Nephron (organoid): Measurements from ENCODE around the gene COMMD10.

Experiments used
- H3K27ac Mint-ChIP-seq, 3 experiments: 2 replicates each; pipeline ENCODE4 v1.8.0; 2020; ENCODE audit warnings: mixed read lengths in 3 of 3, mild to moderate bottlenecking in 2 of 3, moderate library complexity in 1 of 3
- H3K27me3 Mint-ChIP-seq: 2 replicates; pipeline ENCODE4 v1.8.0; 2021; ENCODE audit warnings: low read depth, mild to moderate bottlenecking, moderate library complexity, mixed read lengths
- H3K36me3 Mint-ChIP-seq: 2 replicates; pipeline ENCODE4 v1.8.0; 2020; ENCODE audit warnings: low read depth, mixed read lengths
- H3K4me1 Mint-ChIP-seq: 2 replicates; pipeline ENCODE4 v1.8.0; 2020; ENCODE audit warnings: mixed read lengths
- H3K4me3 Mint-ChIP-seq, 3 experiments: 2 replicates each; pipeline ENCODE4 v1.8.0; 2020; ENCODE audit warnings: mild to moderate bottlenecking in 3 of 3, mixed read lengths in 3 of 3, moderate library complexity in 2 of 3
- H3K9me3 Mint-ChIP-seq: 2 replicates; pipeline ENCODE4 v1.8.0; 2020; ENCODE audit warnings: mixed read lengths
- TF ChIP-seq, protein P1 (sequence below), 3 experiments: fragments of 200-600 bp; sonication (generic); IDR thresholded peaks; one replicate each; pipeline ENCODE4 v1.5.0; 2021; ENCODE audit warnings: antibody characterized with exemption in 3 of 3; ENCODE audit not compliant: unreplicated experiment in 3 of 3

Gene COMMD10

DNA sequence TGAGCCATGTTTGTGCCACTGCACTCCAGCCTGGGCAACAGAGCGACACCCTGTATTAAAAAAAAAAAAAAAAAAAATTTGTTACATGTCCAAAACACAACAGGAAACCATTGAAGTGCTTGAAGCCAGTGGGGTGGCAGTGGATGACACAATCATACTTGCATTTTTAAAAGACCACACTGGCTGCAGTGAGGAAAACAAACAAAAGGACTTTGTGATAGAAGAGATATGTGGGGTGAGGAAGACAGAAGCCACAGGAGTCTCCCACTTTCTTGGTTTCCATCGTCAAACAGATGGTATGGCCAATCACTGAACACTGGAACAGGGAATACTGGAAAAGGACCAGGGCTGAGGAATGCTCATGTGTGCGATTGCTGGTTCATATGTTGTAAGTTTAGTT lies 20.9 kb upstream of the COMMD10 start:
- peaks cover 8% of the 10 kb centered on the region for H3K27me3 Mint-ChIP-seq
- no peaks in the 10 kb centered on the region for H3K9me3 Mint-ChIP-seq
- TF ChIP-seq, protein P1, sequence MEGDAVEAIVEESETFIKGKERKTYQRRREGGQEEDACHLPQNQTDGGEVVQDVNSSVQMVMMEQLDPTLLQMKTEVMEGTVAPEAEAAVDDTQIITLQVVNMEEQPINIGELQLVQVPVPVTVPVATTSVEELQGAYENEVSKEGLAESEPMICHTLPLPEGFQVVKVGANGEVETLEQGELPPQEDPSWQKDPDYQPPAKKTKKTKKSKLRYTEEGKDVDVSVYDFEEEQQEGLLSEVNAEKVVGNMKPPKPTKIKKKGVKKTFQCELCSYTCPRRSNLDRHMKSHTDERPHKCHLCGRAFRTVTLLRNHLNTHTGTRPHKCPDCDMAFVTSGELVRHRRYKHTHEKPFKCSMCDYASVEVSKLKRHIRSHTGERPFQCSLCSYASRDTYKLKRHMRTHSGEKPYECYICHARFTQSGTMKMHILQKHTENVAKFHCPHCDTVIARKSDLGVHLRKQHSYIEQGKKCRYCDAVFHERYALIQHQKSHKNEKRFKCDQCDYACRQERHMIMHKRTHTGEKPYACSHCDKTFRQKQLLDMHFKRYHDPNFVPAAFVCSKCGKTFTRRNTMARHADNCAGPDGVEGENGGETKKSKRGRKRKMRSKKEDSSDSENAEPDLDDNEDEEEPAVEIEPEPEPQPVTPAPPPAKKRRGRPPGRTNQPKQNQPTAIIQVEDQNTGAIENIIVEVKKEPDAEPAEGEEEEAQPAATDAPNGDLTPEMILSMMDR (IDR thresholded peaks at IDR 0.05; ENCODE audit: unreplicated experiment in 3 of 3), result no peak
- no peaks in the 10 kb centered on the region for H3K36me3 Mint-ChIP-seq
- no peak overlapping the region for H3K4me3 Mint-ChIP-seq
- peaks cover 5% of the 10 kb centered on the region for H3K4me1 Mint-ChIP-seq
- H3K27ac Mint-ChIP-seq, result no peak overlapping the region

DNA sequence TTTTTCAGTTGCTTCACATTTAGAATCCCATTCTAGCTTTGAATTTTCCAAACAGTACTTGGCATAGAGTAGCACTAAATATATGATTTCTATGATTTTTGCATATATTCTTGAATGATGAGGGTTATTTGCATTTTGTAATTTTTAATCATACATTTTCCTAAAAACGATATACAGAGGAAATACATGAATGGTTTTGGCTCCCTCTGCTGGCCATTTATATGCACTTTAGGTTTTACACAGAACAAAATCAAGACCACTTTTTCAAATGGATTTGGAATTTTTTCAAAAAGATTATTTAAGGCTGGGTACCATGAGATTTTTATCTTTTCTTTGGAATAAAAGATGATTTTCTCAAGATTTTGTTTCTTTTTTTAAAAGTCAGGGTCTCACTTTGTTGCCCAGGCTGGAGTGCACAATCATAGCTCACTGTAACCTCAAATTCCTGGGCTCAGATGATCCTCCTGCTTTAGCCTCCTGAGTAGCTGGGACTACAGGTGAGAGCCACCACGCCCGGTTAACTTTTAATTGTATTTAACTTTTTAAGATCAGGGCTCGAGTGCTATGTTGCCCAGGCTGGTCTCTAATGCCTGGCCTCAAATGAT lies 16.7 kb upstream of the COMMD10 start:
- Mint-ChIP-seq H3K27me3 (peaks cover 8% of the 10 kb centered on the region), H3K9me3 (no peaks in the 10 kb centered on the region), H3K4me1 (peaks cover 5% of the 10 kb centered on the region), H3K27ac (peak overlapping the region in 2 of 3 experiments; percentile 48 to 71), H3K36me3 (no peaks in the 10 kb centered on the region), H3K4me3 (peak overlapping the region in 1 of 3 experiments; percentile 1)
- TF ChIP-seq, protein P1 (IDR thresholded peaks at IDR 0.05; ENCODE audit: unreplicated experiment in 3 of 3), result peak; percentile 80 to 89 (median 87)

DNA sequence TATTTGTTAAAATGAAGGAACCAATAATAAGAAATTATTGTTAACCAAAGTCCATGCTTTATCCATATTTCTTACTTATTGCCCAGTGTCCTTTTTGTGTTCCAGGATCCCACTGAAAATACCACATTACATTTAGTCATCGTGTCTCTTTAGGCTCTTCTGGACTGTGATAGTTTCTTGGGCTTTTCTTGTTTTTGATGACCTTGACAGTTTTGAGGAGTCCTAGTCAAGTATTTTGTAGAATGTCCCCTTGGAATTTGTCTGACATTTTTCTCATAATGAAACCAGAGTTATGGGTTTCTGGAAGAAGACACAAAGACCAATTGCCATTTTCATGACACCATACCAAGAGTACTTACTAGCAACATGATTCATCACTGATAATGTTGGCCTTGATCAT lies 13.6 kb upstream of the COMMD10 start:
- H3K27me3 Mint-ChIP-seq, result peaks cover 3% of the 10 kb centered on the region
- H3K9me3 Mint-ChIP-seq, result no peaks in the 10 kb centered on the region
- TF ChIP-seq, protein P1 (IDR thresholded peaks at IDR 0.05; ENCODE audit: unreplicated experiment in 3 of 3), result no peak
- H3K36me3 Mint-ChIP-seq, result no peaks in the 10 kb centered on the region
- H3K4me3 Mint-ChIP-seq, result no peak overlapping the region
- peaks cover 5% of the 10 kb centered on the region for H3K4me1 Mint-ChIP-seq
- H3K27ac Mint-ChIP-seq, result no peak overlapping the region

DNA sequence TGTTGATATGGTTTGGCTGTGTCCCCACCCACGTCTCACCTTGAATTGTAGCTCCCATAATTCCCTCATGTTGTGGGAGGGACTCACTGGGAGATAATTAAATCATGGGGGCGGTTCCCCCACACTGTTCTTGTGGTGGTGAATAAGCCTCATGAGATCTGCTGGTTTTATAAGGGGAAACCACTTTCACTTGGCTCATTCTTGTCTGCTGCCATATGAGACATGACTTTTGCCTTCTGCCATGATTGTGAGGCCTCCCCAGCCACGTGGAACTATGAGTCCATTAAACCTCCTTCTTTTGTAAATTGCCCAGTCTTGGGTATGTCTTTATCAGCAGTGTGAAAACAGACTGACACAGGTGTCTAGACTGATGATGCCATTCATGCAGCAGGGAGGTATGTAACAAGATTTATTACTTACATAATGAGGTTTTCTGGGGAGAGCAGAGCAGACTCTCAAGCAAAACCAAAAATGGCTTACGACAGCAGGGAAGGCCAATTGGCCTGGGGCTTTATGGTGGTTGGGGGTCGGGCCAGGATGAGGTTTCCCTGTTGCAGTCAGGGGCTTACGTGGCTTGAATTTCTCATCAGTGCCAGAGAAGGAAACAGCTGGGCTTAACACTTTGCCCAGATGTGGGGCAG lies 9.5 kb upstream of the COMMD10 start:
- Mint-ChIP-seq H3K27me3 (no peaks in the 10 kb centered on the region), H3K27ac (peak overlapping the region in 1 of 3 experiments; percentile 64), H3K4me3 (no peak overlapping the region), H3K36me3 (no peaks in the 10 kb centered on the region), H3K9me3 (no peaks in the 10 kb centered on the region), H3K4me1 (no peaks in the 10 kb centered on the region)
- TF ChIP-seq, protein P1 (IDR thresholded peaks at IDR 0.05; ENCODE audit: unreplicated experiment in 3 of 3), result no peak

DNA sequence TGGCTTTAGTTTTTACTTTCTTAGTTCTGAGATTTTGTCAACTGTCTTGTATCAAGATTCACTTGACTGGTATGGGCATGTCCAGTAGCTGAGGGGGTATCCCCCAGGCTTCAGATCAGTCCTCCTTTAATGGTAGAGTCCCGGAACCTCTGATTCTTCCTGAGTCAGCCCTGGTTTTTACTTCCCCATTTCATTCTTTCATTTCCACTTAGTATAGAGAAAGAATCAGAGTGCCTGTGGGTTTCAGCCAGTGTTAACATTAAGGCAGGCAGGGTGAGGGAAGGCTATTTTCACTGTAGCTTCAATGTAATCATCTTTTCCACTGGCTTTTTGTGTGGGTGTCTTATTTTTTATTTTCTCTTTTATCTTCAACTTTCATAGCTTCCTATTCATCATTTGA lies 8.3 kb upstream of the COMMD10 start:
- Mint-ChIP-seq H3K27ac (no peak overlapping the region), H3K4me1 (no peaks in the 10 kb centered on the region), H3K36me3 (peaks cover 4% of the 10 kb centered on the region), H3K9me3 (peaks cover 2% of the 10 kb centered on the region), H3K4me3 (no peak overlapping the region), H3K27me3 (no peaks in the 10 kb centered on the region)
- TF ChIP-seq, protein P1 (IDR thresholded peaks at IDR 0.05; ENCODE audit: unreplicated experiment in 3 of 3), result no peak

DNA sequence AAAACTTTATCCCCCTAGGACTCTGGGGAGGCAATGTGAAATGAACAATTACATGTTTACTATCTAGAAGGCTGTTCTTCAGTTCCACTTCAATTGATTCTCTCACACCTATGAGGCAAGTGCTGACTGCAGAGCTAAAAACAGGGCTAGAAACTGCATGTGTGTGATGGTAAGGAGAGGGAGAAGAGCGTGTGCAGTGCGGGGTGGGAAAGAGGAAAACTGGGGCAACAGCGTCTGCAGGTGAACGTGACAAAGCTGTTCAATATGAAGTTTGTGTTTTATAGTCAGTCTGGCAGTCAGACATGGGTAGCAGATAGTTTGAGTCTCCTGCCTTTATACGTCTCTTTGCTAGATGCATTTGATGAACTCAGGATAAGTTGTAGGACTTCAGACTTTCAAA lies 6.6 kb upstream of the COMMD10 start:
- TF ChIP-seq, protein P1 (IDR thresholded peaks at IDR 0.05; ENCODE audit: unreplicated experiment in 3 of 3), result no peak
- H3K27me3 Mint-ChIP-seq, result no peaks in the 10 kb centered on the region
- no peak overlapping the region for H3K27ac Mint-ChIP-seq
- no peaks in the 10 kb centered on the region for H3K4me1 Mint-ChIP-seq
- peaks cover 2% of the 10 kb centered on the region for H3K9me3 Mint-ChIP-seq
- peaks cover 17% of the 10 kb centered on the region for H3K36me3 Mint-ChIP-seq
- H3K4me3 Mint-ChIP-seq, result no peak overlapping the region
